ENCODE measurements around the gene UBXN10.

- TF ChIP-seq POLR2A (IDR thresholded peaks at IDR 0.05) (no peak), CTCF (IDR thresholded peaks at IDR 0.05) (no peak), EP300 (IDR thresholded peaks at IDR 0.05) (no peak)
Measured at GRCh38 chr1:20216574-20216973, 30.7 kb downstream of the UBXN10 start.
